ENCODE results near the gene STING1.

Gene STING1

GRCh38 chr5:139439013-139439903 is 43.3 kb downstream of the STING1 start, which contains the start of gene DNAJC18:
TSS of gene DNAJC18 (minus strand) at chr5:139439525. CDS start at chr5:139439445, 80 bp downstream.
- DNase-seq, result peak; percentile 73

GRCh38 chr5:139438707-139439012 is 43.9 kb downstream of the STING1 start:
- DNase-seq, result no peak

GRCh38 chr5:139435676-139436075 is 46.9 kb downstream of the STING1 start:
- DNase-seq, result no peak

- no peak for DNase-seq
Observed at GRCh38 chr5:139431706-139432105, 50.9 kb downstream of the STING1 start.

GRCh38 chr5:139430015-139430414 is 52.5 kb downstream of the STING1 start:
- DNase-seq, result no peak

GRCh38 chr5:139426203-139426885 is 56.2 kb downstream of the STING1 start:
- DNase-seq, result no peak

Data from amniotic stem cell (primary cell).